ENCODE data around the gene LILRA1.

- TF ChIP-seq CTCF (IDR thresholded peaks at IDR 0.05) (no peak), EZH2 (IDR thresholded peaks at IDR 0.05; ENCODE audit: borderline replicate concordance, insufficient read depth, low read depth, low read length, poor library complexity, severe bottlenecking) (no peak)
These were observed 37.2 kb upstream of the LILRA1 start for GRCh38 chr19:54556194-54556593.
